GM12874 (cell line): ENCODE measurements around the gene ZNF385B.

ENCODE experiments used
- TF ChIP-seq, protein P1 (sequence below): IDR thresholded peaks from 2 replicates; pipeline ENCODE4 v1.5.1; 2011; ENCODE audit warnings: low read depth, mild to moderate bottlenecking, control low read depth, low read length, moderate library complexity; ENCODE audit not compliant: insufficient read depth

The ZNF385B gene

DNA sequence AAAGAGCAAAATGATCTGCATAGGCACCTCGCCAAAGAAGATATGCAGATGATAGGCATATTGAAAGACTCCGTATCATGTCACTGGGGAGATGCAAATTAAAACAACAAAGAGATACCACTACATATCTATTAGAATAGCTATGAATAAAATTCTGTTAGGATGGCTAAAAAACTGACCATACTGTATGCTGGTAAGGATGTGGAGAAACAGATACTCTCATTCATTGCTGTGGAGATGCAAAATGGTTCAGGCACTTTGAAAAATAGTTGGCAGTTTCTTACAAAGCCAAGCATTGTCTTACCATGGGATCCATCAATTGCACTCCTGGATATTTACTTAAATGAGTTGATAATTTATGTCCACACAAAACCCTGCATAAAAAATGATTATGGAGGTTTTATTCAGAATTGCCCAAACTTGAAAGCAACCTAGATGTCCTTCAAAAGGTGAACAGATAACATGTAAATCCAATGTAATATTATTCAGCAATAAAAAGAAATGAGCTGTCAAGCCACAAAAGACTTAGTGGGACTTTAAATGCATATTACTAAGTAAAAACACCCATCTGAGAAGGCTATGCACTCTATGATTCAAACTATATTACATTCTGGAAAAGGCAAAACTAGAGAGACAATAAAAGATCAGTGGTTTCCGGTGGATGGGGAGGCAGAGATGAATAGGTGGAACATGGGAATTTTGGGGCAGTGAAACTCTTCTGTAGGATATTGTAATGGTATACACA is 31.2 kb downstream of the ZNF385B start:
- TF ChIP-seq, protein P1, sequence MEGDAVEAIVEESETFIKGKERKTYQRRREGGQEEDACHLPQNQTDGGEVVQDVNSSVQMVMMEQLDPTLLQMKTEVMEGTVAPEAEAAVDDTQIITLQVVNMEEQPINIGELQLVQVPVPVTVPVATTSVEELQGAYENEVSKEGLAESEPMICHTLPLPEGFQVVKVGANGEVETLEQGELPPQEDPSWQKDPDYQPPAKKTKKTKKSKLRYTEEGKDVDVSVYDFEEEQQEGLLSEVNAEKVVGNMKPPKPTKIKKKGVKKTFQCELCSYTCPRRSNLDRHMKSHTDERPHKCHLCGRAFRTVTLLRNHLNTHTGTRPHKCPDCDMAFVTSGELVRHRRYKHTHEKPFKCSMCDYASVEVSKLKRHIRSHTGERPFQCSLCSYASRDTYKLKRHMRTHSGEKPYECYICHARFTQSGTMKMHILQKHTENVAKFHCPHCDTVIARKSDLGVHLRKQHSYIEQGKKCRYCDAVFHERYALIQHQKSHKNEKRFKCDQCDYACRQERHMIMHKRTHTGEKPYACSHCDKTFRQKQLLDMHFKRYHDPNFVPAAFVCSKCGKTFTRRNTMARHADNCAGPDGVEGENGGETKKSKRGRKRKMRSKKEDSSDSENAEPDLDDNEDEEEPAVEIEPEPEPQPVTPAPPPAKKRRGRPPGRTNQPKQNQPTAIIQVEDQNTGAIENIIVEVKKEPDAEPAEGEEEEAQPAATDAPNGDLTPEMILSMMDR: no peak

DNA sequence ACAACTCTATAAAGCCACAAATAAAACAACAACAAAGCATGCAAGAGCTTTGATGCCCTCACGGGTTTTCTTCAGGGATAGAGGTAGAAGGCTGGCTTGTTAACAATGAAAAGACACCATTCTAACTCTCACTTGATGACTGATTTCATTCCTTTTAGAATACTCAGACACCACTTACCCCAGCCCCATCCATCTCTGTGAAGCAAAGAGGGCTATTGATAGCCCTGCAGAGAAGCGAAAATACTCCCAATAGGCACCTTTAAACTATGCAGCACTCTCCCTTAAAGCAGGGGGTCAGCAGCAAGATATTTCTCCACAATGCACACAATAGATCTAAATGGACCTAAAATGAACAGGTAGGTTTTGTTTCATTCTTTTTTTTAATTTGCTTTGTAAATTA is 35.1 kb downstream of the ZNF385B start:
- TF ChIP-seq, protein P1: no peak

DNA sequence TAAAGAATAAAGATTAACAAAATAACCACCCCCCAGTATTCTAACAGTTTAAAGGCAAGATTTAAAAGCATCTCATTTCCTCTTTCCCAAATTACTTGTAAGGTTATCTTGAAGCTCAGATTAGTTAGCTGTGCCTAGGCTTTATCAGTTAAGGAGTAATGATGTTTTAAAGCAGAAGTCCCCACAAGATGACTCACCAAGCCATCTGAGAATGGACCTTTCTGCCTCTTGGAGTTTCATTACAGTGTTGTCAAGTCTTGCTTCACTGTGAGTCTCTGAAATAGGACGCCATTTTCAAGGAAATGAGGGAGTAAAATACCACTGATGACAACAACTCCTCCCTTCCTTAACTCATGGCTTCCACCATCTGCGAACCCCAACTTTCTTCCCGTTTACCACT is 35.9 kb downstream of the ZNF385B start:
- TF ChIP-seq, protein P1: no peak

DNA sequence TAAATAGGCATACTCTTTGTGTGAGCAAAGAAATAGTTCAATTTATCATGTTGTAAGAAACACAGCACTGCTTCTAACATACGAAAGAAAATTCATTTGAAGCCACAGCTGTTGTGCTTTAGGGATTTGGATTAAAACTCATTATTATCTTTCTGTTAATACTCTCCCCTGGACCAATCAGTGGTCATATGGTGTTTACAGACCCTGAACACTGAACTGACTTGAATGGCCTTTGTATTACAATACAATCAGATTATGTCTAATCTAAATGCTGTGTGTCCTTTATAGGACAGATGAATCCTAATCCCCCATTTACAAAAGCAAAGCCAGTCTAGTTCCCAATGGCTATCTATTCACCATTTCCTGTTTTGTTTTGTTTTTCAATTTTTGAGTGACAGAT is 36.5 kb downstream of the ZNF385B start:
- TF ChIP-seq, protein P1: no peak

DNA sequence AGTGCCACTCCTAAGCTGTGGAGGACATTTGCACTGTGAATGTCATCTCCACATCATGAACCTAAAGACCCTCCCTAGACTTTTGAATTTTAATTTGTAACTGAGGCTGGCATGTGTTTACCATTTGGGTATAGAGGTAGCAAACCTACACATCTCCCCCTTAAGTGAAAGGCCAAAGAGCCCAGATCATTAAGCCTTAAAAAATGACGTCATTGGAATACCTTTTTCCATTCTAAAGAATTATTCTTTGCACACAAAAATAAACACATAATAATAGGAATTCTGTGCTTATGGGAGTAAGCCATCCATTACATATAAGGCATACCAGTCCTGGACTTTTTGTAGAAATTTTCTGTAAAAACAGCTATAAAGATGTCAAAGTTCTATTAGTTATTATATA is 38.9 kb downstream of the ZNF385B start:
- TF ChIP-seq, protein P1: no peak

DNA sequence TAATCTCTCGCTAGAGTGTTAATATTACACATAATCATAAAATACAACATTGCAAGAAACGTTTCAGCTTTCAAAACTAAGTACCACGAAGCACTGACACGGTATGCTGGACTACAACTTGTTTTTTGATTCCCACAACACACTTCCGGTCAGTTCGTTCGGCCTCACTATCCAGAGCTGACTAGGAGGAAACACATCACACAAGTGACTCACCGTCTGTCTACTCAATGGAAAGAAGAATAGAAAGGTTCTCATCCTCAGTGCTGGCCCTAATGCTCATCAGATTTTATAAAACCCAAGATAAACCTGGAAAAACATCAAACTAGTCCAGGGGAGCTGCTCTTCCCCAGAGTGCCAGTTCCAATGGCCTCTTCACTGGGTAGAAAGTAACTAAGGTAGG is 42.9 kb downstream of the ZNF385B start:
- TF ChIP-seq, protein P1: no peak

DNA sequence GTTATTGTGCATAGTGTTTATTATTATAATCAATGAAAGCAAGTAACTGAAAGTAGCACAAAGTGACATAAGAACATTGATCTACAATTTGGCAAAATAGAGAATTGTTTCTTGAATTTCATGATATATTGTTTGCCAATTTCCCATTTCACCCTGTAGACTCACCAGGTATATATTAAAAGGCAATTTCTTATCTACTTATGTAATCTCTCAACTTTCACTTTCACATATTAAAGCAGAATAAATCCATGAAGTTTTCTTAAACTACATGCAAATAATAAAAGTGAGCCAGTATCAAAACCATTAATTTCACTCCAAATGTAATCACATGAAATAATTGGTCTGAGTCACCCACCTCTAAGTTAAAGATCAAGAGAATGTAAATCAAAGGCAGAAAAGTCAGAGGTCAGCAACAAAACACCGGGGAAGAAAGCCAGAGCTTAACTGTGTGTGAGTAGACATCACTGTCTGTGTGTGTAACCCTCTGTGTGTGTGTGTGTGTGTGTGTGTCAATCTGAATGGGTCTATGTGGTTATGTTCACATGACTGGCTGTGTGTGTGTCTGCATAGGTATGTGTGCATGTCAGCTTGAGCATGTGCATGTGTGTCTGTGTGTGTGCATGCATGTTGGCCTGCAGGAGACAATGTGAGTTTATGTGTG is 44.1 kb downstream of the ZNF385B start:
- TF ChIP-seq, protein P1: no peak
